Fibroblast of the conjunctiva (primary cell): Measurements from ENCODE around the gene C1orf226.
"Not testable (repeated sequence)": the region's sequence is repeated elsewhere in the genome, so short reads cannot be mapped to it uniquely, and the experiment has no call there.

Source experiments
- DNase-seq: peaks from one replicate; pipeline ENCODE4 v3.0.0-alpha.2; 2010; ENCODE audit warnings: low read depth

The C1orf226 gene, protein sequence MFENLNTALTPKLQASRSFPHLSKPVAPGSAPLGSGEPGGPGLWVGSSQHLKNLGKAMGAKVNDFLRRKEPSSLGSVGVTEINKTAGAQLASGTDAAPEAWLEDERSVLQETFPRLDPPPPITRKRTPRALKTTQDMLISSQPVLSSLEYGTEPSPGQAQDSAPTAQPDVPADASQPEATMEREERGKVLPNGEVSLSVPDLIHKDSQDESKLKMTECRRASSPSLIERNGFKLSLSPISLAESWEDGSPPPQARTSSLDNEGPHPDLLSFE

DNA sequence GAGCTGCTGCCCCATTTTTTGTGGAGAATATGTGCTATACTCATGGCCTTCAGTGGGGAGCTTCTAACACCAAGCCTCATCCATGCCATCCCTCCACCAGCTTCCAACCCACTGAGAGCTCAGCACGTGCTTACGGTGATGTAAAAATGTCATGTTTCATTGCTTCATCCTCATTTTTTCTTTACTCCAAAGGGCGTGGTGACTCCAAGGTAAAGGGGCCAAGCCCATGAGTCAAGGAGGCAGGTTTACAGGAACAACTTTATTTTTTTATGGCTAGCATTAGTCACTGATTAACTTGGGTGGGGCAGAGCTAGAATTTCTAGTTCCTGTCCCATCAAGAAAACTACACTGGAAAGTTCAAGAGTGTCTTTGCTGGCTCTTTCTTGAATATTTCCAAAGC lies at the start of gene C1orf226:
Gene C1orf226, plus strand, starts transcription at position 346 of the 400 bp plus-strand sequence. CDS start 174 bp downstream, outside the sequence.
- DNase-seq, result no peak

DNA sequence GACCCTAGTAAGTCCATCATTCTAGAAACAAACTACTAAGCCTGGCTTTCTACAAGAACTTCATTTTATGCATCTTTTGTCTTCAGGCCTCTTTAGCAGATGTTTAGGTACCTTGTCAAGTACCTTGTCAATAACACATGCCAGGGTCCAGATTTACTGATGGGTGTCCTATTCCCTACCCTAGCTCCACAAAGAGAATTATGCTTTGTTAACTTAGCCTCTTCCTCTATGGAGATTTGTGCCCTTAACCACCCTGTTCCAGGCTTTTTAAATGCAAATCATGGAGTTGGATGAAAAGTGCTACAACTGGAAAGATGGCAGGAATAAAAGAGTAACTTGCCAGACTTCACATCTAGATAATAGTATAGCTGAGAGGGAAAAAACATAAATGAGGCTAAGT lies 47.5 kb upstream of the C1orf226 start:
- DNase-seq, result no peak

DNA sequence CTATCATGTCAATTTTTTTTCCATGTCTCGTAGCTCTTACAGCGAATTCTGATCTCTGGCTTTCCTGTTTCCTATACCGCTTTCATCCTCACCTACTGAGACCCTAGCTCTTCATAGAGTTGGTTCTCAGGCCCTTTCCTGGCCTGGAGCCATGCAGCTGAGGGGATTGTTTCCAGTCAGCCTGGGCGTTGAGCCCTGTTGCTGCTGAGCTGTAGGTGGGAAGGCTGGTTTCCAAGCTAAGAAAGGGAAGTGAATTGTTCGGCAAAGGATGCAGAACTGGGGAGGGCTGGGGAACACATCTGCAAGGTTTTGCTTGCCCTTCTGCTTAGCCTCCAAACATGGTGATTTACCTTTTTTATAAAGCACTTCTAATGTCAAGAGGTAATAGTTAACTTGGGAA lies 46.4 kb upstream of the C1orf226 start:
- no peak for DNase-seq

DNA sequence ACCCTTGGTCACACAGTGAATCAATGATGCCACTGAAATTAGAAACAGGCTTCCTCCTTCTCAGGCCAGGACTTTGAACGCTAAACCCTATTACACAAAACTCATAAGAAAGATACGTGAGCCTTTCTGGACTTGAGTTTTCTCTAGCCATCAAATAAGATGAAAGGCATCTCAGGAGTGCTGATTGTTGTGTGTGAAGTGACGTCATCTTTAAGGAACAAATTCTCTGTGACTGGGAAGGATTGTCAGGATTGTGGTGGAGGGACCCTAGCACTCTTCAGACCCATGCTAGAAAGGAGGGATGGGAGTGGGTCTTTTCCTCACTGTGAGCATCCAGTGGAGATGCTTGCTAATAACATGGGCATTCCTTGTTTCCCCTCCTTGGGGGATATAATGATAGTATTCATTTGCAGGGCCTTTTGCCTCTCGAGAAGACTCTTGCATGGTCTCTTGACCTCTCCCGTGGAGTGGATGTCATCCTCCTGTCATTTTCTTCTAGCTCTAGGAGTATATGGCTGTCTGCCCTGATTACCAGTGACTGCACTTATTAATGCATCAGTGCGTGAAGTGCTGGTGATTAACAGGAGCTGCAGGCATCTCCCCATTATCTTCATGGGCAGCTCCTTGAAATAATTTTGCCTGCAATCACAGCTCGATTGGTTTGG lies 44.8 kb upstream of the C1orf226 start:
- DNase-seq, result no peak

DNA sequence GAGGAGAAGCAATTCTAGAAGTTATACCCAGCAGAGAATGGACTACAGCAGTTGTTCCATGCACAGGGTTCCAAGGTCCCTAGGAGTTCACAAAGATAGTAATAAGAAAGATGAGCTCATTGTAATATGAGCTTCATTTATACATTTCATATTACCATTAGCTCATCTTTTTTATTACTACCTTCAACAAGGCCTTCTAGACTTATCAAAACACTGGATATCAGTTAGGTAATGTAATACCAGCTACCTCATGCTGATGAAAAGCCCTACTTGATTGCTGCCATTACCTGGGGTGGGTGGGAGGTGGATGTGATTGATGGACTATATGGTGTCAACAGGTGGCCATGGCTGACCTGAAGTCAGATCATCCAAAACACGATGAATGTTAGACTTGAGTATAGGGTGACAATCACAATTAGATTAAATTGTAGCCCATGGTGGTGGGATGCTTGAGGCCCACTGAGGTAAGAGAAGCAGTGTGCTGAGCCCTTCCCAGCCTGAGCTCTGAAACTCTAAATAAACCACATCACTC lies 39.0 kb upstream of the C1orf226 start:
- no peak for DNase-seq

DNA sequence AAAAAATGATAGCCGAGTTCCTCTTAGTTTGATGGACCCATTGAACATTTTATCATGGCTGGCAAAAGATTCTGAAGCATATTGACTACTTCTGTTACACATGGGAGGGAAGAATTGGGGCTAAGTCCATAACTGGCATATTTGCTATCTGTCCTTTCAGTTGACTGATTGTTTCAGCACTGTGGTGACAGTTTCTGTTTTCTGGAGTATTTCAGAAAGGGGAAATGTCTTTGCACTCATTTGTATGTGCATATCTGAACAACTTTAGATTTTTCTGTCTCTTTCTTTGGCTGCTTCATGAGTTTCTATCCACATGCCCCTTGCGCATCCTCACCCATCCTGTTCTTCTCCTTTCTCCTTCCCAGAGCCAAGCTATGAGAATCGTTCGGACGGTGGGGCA lies 38.1 kb upstream of the C1orf226 start:
- DNase-seq, result no peak

DNA sequence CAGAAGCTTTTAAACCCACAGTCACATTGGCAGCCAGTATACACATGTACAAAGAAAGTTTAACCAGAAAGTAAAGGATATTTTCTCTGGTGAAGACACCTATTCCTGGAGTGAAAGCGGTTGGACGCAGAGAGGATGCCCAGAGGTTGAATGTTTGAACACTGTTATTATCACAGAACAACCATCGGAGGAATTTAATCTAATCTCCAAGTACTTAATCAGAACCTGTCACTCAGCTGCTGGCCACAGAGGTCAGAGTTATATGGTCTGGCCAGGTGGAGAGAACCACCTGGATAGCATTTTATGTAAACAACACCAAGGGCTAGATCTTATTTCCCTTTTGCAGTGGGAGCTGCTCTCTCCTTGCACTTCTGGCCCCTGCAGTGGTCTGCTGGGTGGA lies 34.2 kb upstream of the C1orf226 start:
- no peak for DNase-seq

DNA sequence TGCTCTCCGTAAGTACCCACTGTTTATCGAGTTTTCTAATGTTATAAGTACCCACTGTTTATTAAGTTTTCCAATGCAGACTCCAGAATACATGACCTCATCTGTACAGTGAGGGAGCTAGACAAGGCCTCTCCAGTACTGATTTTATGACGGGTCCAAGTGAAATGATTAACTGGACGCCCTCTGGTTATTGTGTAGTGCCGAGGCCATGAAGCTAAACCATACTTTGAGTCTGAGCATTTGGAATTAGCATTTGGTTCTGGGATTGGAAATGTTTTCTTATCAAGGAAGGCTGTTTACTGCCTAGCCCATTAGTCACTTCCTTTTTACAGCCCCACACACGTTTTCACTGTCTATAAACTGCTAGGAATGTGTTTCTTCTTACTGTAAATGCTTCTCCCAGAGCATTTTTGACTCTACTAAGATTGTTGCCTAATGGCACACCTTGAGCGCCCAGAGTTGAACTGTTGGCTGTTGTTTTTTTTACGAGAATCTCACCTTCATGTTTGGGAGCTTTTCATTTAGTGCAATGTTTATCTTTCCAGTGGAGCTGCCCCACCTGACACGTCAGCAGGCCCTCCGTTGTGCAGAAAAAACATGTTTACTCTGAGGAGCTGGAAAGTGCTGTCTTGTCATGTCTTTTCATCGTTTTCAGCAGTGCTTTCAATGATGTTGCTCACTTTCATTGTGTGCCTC lies 31.7 kb upstream of the C1orf226 start:
- DNase-seq, result no peak

DNA sequence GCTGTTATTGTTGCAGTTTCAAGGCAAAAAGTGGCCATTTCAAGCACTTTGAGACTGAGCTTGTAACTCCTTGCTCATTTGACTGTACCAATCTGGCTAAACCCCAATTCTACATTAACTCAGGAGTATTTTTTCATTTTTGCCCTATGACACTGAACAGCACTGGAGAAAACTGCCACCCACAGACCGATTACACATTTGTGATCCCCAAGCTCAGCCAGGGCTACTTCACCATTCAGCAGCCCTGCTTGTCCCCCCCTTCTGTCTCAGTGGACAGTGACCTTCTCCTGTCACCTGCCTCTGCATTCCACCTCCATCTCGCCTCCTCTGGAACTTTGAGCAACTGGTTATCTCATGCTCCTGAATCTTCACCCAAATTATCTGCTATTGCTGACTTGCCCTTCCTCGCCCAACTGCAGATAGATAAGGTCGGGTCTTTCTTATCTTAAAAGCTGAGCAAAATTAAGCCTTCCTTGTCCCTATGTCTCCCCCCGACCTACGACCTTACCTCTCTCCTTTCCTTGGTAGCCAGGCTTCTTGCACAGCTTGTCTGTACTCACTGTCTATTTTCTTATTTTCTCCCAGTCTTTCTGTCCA lies 30.2 kb upstream of the C1orf226 start:
- DNase-seq, result no peak

DNA sequence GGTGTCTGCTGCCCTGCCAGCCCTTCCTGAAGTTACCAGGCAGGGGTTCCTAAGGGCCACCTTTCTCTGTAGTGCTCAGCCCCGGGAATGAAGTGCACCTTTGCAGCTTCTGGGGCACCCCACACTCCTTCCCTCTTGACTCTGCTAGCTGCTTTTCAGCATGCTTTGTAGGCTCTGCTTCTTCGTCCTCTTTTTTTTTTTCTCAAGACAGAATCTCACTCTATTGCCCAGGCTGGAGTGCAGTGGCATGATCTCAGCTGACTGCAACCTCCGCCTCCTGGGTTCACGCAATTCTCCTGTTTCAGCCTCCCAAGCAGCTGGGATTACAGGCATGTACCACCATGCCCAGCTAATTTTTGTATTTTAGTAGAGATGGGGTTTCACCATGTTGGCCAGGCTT lies 29.7 kb upstream of the C1orf226 start:
- not testable (repeated sequence) for DNase-seq

DNA sequence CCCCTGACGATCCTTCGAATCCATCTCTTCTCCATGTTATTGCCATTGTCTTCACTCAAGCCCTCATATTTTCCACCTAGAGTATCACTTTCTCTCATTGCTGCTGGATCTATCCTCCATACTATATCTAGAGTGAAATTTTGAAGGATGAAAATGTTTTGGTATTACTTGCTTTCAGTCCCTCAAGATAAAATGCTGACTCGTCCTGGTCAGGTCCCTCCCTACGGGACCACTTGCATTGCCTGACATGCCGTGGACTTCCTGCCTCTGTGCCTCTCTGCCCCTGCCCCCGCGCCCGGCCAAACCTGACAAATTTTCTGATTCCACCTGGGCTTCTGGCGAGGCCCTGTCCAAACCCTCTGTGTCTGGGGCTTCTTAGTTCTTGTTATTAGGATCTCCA lies 28.4 kb upstream of the C1orf226 start:
- DNase-seq, result no peak

DNA sequence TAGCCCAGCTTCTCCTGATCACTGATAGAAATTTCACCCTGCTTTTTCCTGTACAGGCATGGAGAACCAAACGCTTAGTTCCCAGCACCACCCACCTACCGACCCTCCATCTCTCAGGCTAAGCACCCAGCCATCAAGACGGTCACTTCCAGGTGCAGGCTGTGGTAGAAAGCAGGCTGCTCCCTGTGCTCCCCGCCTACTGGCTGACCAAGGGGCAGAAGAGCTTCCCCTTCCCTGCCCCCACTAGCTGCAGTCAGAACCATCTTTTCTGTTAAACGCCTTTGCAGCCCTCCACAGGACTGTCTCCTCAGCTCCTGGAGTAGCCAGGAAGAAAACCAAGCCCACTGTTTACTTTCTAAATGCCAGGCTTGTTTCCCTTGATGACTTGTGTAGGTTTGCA lies 27.8 kb upstream of the C1orf226 start:
- DNase-seq, result no peak

DNA sequence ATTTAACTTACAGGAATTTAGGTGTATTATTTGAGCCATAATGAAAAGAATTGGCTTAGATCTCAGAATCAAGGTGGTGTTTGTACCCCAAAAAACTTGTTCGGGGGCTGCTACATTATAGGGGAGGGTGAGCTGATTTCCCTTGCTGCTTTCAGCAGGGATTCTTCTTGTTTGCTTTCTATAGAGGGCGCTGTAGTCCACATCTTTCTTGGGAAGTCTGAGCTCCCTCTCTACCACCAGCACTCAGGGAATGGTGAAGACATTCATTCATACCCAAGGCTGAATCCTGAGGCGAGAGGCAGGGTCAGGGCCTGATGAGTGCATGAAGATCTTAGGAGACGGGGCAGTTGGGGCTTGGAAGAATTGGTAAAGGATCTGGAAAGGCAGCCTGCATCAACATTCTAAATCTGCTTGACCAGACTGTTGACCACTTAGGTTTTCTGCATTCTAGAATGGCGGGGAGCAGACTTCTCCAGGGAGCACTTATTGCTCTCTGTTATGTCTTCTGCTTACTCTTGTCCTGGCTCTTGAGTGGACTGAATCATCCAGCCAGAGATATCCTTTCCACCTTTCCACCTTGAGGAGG lies 23.8 kb upstream of the C1orf226 start:
- DNase-seq, result no peak

DNA sequence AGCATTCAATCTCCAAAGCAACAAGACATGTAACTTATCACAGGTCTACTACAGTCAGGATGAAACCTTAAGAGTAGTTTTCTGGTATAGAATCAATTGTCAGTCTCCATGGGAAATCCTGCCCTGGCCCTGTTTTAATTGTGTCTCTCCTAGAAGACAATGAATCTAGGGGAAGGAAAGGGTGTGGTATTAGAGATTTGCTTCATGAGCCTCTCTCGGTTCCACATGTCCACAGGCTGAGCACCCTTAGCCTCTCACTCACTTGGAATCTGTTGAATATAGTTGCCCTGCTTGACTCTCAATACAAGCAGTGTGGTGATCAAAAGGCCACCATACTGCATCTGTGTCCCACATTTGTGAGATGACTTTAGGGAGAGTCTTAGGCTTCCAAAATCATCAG lies 22.6 kb upstream of the C1orf226 start:
- no peak for DNase-seq

DNA sequence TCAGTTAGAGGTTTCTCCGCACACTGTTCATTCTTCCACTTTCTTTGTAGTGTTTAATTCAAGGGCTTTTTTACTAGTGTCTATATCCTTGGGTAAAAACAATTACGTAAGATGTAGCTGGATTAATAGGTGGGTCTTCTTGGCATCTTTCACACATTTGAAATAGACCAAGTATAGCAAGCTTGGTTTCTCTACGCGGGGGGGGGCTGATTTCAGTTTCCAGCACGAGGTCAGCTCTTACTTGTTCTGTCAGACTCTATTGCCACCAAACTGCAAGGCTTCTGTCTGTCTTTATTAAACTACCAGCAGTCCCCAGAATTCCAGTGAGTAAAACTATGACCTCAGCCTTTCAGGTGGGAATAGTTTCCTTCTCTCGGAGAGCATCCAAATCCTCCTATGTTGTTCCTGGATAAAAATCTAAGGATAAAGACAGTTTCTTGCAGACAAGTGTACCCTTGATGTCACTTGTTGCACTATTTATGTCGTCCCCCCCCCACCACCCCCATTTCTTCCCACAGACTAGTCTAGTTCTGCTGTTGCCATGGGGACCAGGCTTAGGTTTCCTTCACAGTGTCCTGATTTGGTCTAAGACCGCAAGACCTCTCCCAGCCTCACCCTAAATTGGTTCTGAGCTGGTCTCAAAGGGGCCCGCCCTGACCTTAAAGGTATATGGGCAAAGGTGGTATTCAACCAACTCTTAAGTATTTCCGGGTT lies 21.8 kb upstream of the C1orf226 start:
- DNase-seq, result no peak

DNA sequence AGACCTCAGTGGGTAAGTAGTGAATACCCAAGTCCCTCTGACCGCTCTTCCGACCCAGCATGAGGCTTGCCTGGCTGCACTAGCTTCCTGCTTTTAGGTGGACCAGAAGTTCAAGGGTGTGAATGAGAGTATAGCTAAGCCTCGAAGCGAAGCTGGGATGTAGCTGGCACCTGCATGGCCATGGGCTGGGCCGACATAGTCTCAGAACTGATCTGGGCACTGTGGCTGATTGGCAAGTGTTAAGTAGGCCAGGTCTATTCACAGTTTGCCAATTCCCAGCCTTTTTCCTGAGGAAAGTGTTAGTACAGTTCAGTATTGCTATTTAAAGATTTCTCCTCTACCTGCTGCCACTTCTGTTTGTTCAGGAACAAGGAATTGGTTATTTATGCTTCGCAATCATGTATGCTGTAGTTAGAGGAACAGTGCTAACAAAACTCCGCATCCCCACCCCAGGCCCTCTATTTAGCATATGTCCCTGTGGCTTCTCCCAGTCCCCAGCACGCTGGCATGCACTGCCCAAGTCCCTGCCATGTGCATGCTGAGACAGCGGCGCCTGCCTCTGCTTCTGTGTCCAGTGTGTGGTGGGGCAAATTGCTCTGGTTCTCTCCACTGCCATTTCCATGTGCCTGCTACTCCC lies 21.2 kb upstream of the C1orf226 start:
- no peak for DNase-seq

DNA sequence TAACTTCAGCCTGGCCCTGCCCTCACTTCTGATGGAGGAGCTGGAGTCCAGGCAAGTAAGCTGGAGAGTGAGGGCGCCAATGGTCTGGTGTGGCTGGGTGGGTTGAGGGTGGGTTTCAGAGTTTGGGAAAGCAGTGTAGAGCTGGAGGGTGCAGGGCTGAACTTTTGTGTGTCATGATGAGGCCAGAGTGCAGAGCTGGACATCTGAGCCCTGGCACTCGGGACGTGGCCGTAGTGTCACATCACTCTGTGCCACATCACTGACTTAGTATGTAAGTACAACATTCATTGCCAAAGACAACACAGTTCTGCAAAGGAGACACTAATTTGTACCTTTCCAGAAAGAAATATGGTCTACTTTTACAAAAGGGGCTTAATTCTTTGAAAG lies 20.7 kb upstream of the C1orf226 start:
- DNase-seq, result no peak

DNA sequence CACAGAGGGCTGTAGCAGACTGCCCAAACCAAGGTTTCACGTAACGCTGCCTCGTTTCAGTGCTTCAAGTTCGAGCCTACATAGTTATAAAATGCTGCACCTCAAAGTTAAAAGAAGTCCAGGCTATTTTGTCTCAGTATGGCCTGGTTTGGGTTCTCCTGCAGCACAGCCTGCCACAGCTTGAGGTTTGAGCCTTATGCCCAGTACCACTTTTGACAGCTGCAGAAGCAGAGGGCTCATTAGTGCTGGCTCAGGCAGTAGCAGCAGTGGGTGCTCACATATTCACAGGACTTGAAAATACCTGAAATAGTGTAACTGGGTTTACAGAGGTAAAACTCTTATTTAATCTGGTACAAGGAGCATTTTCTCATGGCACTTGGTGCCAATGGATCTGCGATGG lies 20.2 kb upstream of the C1orf226 start:
- no peak for DNase-seq

DNA sequence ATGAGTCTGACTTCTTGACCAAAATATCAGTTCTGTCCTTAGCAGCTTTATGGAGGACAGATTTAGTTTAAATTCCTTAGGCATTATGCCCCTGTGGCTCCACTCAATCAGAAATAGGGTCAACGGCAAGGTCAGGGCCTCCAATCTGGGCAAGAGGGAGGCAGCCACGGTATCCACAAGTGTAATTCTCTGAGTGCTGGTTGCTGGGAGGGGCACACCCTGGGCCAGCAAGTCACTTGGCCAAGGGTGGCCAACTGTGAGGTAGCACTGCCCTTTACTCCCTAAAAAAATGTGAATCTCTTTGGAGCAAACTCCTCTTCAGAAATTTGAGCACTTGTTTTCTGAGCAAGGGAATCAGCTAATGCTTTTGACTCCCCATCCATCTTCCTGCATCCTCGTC lies 17.7 kb upstream of the C1orf226 start:
- DNase-seq, result no peak

DNA sequence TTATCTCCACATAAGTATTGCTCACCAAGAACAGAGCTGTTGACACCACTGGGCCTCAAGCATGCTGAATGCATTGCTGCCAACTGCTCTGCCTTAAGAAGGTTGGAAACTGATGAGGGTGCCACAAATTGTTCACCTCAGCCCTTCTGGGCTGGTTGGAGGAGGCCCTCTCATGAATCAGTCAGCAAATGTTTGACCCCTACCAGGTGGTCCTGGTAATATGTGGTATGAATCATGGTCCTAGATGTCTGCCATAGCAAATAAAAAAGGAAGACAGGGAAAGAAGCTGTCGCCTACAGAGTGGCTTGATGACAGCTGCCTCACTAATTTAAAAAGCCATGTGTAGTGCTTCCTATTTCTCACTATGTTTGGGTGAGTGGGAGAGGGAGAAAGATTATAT lies 17.0 kb upstream of the C1orf226 start:
- DNase-seq, result no peak
